GM21367 (cell line): ENCODE measurements around the gene SRC.

Experiments used
- ATAC-seq: cut with Tn5 transposase; IDR thresholded peaks from one replicate; pipeline ENCODE4 v1.9.1; 2021; ENCODE audit not compliant: unreplicated experiment

SRC gene

GRCh38 chr20:37393863-37394542, 48.1 kb downstream of the SRC start:
- no peak for ATAC-seq

DNA sequence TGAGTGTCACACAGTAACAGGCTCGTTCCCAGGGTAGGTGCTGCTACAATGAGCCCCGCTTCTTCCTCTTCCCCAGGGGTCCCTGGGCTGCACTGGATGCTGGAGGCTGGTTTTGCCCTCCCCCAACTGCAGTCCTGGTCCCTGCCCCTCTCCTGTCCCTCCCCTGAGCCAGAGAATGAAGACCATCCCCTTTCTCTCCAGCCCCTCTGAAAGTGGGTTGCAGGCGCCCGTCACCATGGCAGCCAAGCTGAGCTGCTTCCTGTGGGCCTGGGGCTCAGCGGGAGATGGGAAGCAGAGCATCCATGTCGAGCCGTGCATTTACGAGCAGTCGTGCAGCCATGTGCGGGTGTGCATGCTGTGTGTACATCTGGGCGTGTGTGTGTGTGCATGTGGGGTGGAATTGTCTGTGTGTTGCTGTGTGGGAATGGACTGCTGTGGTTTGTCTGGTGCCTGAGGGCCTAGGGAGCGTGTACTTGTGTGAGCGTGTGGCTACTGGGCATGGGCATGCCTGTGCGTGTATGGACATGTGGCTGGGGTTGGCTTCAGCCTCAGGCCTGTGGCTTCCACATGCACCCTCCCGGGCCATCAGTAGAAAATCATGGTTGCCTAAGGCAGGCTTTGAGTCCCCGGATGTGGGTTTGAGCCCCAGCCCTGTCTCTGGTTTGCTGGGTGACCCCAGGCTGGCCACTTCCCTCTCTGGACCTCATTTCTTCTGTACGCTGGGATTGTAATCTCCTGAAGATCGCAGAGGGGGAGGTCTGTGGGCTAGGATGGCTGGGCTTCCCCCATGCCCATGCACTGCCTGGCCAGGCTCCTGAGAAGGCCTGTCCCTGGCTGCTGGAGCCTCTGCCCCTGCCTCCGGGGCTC, 48.8 kb downstream of the SRC start:
- no peak for ATAC-seq

DNA sequence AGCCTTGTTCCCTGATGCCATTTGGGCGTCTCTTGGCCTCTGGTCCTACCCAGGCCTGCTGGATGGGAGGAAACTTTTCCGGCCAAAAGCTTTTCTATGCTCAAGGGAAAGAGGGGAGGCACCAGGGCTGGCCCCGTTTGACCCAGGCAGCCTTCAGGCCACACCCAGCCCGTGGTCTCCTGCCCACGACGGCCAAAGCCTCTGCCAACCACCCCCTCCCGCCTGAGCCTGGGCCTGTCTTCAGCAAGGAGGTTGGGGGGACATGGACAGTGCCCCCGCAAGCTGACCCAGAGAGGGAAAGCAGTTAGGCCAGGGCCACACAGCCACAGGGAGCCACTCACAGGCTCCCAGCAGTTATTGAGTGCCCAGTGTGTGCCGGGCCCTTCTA, 49.5 kb downstream of the SRC start:
- no peak for ATAC-seq

DNA sequence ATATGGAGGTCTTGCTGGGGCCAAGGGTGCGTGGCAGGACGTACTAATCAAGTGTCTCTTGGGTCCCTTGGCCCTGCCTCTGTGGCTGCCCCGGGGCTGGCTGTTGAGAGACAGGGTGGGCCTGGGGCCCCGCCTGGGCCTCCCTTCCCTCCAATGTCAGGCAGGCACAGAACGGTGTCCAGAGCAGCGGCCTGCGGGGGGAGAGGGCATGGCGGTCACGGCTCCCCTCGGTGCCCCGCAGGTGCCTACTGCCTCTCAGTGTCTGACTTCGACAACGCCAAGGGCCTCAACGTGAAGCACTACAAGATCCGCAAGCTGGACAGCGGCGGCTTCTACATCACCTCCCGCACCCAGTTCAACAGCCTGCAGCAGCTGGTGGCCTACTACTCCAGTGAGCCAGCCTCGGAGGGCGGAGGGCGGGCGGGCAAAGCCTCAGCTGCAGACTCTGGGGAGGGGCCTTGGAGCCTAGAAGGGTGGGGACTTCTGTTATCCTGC, 50.0 kb downstream of the SRC start:
- no peak for ATAC-seq

GRCh38 chr20:37396416-37397075, 50.6 kb downstream of the SRC start:
- no peak for ATAC-seq

DNA sequence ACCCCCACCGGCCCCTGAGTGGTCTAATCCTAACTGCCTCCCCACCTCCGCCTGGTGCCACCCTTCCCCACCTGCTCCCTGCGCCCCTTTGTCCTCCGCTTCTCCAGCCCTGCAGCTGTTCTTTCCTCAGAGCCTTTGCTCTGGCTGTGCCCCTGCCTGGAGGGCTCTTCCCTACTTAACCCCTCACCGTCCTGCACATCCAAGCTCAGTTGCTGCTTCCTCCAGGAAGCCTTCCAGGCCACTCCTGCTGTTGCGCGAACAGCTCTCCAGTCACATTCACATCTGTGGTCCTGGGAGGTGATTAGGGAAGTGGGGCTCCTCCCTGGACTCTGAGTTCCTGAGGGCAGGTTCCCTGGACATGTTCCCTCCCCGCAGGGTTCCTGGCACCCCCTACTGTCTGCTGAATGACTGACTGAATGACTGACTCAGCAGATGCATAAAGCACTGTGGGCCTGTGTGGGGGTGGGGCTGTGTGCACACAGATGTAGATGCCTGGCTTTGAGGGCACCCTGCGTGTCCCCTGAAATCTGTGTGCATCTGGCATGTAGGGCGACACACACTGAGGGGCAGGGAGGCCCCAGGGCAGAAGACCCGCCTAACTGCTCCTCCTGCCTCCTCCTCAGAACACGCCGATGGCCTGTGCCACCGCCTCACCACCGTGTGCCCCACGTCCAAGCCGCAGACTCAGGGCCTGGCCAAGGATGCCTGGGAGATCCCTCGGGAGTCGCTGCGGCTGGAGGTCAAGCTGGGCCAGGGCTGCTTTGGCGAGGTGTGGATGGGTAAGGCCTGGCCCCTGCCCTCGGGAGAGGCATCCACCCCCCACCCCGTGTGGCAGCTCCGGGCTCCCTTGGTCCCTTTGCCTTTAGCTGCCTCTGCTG, 51.4 kb downstream of the SRC start:
- ATAC-seq = no peak

GRCh38 chr20:37397954-37398749, 52.2 kb downstream of the SRC start:
- ATAC-seq = no peak

DNA sequence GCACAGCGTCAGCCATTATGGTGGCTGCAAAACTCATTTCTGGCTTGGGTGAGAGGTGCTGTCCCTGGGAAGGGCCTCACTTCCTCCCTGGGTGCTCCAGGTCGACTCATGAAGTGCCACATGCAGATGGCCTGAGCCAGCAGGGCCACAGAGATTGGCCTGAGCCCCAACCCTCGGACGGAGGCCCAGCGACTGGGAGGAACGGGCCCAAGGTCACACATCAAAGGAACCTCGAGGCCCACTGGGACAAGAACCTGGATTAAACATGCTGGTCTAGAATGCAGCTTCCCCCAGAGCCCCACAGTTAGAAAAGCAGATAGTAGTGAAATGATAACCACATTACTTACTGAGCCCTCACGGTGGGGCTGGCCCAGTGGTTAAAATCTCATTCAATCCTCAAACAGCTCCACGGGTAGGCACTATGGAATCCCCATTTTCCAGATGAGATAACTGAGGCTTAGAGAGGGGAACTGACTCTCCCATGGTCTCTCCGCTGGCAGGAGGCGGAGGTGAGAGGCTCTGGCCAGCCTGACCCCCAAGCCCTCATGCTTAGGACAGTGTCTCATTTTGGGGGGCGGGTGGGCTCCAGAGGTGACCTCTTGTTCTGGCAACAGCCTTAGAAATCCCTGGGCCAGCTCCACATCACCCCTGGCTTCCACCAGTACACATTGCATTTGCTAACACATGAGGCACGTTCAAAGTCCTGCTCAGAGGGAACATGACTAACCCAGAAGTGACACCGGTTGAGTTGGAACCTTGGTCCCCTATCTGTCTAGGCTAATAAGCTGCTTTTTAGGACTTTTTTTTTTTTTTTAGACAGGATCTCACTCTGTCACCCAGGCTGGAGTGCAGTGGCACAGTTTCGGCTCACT, 53.0 kb downstream of the SRC start:
- no peak for ATAC-seq

- ATAC-seq = no peak
These were observed 55.5 kb downstream of the SRC start for GRCh38 chr20:37401282-37401929.

- no peak for ATAC-seq
These were observed 56.2 kb downstream of the SRC start for GRCh38 chr20:37401930-37402675.

- no peak for ATAC-seq
These were observed 57.4 kb downstream of the SRC start for GRCh38 chr20:37403107-37404033.

DNA sequence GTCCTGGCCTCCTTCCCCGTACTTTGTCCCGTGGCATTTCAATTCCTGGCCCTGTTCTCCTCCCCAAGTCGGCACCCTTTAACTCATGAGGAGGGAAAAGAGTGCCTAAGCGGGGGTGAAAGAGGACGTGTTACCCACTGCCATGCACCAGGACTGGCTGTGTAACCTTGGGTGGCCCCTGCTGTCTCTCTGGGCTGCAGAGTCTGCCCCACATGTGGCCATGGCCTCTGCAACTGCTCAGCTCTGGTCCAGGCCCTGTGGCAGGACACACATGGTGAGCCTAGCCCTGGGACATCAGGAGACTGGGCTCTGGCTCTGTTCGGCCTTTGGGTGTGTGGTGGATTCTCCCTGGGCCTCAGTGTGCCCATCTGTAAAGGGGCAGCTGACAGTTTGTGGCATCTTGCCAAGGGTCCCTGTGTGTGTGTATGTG, 58.5 kb downstream of the SRC start:
- no peak for ATAC-seq

GRCh38 chr20:37405351-37405897, 59.5 kb downstream of the SRC start:
- no peak for ATAC-seq

- ATAC-seq = no peak
These were observed 60.4 kb downstream of the SRC start for GRCh38 chr20:37406010-37406998.

DNA sequence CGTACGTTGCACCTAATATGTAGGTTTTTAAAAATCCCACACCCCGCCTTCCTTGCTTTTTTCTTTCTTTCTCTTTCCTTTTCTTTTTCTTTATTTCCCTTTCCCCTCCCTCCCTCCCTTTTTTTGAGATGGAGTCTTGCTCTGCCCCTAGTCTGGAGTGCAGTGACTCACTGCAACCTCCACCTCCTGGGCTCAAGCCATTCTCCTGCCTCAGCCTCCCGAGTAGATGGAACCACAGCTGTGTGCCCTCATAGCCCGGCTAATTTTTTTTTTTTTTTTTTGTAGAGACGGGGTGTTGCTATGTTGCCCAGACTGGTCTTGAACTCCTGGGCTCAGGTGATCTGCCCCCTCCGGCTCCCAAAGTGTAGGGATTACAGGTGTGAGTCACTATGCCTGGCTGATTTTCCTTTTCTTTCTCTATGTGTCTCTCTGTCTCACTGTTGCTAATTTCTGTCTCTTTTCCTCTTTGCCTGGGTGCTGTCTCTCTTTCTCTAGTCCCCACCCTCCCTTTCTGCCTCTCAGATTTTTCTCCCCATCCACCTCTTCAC, 61.2 kb downstream of the SRC start:
- no peak for ATAC-seq
